Measurements from ENCODE around the gene HMOX1.

HMOX1 gene

GRCh38 chr22:35409783-35410662 is 29.1 kb downstream of the HMOX1 start:
- DNase-seq, result no peak

GRCh38 chr22:35410663-35411034 is 29.8 kb downstream of the HMOX1 start:
- DNase-seq, result no peak

DNA sequence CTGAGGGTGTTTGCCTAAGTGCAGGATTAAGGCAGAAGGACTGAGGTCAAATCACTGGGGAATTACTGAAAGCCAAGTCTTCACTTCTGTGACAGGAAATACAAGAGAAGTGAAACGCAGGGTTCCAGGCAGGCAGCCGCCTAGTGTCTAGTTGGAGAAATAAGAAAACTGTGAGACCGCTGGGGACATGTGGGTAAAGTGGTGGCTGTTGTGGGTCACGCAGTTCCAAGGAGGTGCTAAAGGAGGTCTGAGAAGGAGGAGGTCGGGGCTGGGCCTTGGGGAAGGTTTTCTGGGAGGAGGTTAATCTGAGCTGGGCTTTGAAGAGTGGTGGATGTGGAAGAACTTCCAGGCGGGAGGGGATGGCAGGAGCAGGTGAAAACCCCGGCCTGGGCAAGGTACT is 30.2 kb downstream of the HMOX1 start:
- no peak for DNase-seq

GRCh38 chr22:35413624-35414023 is 32.7 kb downstream of the HMOX1 start:
- no peak for DNase-seq

GRCh38 chr22:35417606-35418005 is 36.7 kb downstream of the HMOX1 start:
- DNase-seq, result no peak

GRCh38 chr22:35418088-35418487 is 37.2 kb downstream of the HMOX1 start:
- DNase-seq, result no peak

GRCh38 chr22:35418731-35419130 is 37.8 kb downstream of the HMOX1 start:
- no peak for DNase-seq

- DNase-seq, result no peak
Observed at GRCh38 chr22:35419756-35420155, 38.9 kb downstream of the HMOX1 start.

DNA sequence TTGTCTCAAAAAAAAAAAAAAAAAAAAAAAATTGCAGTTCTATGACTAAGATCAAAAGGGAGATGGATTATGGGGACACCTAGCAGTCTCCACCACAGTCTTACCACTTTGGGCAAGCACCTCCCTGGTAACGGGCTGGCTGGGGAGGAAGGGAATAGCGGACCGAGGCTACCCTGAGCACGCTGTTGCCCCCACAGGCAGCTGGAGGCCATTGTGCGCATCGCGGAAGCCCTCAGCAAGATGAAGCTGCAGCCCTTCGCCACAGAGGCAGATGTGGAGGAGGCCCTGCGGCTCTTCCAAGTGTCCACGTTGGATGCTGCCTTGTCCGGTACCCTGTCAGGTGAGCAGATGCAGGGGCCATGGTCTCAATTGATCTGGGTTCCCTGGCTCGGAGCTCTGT is 40.2 kb downstream of the HMOX1 start:
- DNase-seq, result no peak

DNA sequence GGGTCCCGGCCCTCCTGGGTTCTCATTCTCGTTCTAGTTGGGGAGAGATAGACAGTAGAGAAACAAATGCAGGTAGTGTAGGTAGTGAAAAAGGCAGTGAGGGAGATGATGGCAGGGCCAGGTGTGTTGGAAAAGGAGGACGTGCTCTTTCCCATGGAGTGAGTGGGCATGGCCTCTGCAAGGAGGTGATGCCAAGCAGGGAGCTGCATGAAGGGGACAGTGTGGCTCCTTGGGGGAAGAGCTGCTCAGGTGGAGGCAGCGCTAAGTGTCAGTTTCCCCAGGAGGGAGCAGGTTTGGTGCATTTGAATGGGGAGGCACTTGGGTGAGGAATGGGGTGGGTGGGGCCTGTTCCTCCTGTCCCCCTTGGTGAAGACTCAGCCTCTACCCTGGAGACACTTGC is 41.2 kb downstream of the HMOX1 start:
- no peak for DNase-seq

DNA sequence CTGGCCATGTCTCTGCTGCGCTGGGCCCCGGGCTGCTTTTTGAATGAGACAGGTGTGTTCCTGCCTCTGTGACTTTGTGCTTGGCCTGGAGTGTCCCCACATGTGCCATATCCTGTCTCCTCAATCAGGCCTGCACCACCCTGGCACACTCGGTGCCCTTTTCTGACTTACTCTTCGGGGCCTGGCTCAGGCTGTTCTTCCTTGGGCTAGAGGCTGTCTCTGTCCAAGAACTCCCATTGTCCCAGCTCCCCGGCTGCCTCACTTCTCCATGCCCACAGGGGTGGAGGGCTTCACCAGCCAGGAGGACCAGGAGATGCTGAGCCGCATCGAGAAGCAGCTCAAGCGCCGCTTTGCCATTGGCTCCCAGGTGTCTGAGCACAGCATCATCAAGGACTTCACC is 42.0 kb downstream of the HMOX1 start:
- DNase-seq, result no peak

- DNase-seq, result no peak
Observed at GRCh38 chr22:35424081-35424480, 43.2 kb downstream of the HMOX1 start.

DNA sequence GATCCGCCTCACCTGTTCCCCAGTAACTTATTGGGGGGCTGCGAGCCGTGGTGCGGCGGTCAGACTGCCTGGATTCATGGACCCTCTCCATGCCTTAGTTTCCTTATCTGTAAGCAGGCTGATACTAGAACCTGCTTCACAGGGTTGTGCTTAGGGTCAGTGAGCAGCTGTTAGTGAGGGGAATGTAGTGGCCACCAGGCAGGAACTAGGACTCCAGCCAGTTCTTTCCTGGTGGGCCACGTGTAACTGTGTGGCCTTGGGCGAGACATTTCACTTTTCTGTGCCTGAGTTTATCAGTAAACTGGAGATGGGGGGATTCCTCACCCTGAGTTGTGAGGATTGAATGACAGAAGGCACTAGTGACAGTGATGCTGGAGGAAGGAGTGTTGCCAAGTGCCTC is 43.9 kb downstream of the HMOX1 start:
- no peak for DNase-seq

- no peak for DNase-seq
Observed at GRCh38 chr22:35425546-35425945, 44.6 kb downstream of the HMOX1 start.

GRCh38 chr22:35425971-35426800 is 45.3 kb downstream of the HMOX1 start:
- no peak for DNase-seq

- DNase-seq, result no peak
Observed at GRCh38 chr22:35426801-35427140, 45.9 kb downstream of the HMOX1 start.

DNA sequence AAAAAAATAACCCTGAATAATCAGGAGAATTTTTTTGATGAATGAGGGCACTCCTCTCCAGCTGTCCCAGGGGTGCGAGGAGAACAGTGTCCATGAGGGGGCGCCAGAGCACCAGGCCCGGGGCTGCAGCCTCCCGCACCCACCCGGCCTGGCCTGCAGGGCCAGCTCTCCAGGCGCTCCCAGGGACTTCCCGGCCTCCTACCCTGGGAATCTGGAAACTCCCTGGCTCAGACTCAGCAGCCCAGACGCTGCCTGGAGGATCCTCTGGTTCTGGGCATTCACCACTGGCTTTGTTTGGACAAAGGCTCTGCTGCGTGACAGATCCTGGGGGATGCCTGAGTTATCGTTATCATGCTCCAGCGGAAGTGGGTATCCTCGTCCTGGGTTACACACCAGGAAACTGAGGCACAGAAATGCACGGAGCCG is 50.0 kb downstream of the HMOX1 start:
- DNase-seq, result peak; percentile 66

GRCh38 chr22:35431483-35432227 is 50.8 kb downstream of the HMOX1 start:
- DNase-seq, result no peak

GRCh38 chr22:35432228-35432905 is 51.5 kb downstream of the HMOX1 start:
- DNase-seq, result no peak

- no peak for DNase-seq
Observed at GRCh38 chr22:35434061-35434710, 53.3 kb downstream of the HMOX1 start.

DNA sequence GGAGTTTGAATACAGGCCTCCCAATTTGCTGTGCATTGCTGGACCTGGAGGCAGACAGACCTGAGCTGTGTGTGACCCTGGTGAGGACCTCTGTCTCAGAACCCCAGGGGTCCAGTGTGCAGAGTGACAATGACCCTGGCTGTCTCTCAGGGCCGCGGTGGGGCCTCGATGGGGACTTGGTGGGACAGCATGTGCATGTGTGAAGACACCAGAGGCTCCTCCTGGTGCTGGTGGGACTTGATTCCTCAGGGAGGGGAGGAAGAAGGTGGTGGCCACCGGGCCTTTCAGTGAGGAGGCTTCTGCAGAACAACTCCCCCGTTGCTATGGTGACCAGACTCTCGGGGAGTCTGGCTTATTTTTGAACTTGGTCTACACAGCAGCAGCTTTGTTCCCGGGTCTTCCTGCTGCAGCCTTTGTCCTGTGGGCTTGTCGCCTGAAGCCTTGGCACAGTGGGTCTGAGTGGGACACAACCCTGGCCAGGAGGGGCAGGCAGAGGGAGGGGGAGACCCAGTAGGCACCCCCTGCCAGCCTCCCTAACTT is 54.4 kb downstream of the HMOX1 start:
- no peak for DNase-seq

DNA sequence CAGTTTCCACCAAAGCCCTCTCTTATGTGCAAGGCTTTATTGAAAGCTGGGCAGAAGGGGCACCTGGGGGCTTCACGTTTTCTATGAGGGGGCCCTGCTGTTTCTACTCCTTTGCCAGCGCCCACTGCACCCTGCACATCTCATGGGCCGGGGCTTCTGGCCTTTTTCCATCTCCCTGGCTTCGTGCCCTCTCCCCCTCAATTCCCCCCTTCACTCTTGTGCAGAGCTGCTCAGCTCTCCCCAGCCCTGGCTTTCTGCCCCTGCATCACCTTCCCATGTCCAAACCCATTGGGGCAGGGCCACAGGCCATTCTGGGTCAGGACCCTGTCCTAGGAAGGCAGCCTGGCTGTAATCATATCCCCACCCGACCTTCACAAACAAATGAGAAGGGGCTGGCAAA is 55.5 kb downstream of the HMOX1 start:
- DNase-seq, result no peak
